NCI-H526 (cell line): ENCODE measurements around the gene TAF11L10.
"Not testable (repeated sequence)": the region's sequence is repeated elsewhere in the genome, so short reads cannot be mapped to it uniquely, and the experiment has no call there.

Experiments
- DNase-seq, 2 experiments: peaks; one replicate each; lab custom pipeline; 2025; lab: John Stamatoyannopoulos, UW

The TAF11L10 gene

DNA sequence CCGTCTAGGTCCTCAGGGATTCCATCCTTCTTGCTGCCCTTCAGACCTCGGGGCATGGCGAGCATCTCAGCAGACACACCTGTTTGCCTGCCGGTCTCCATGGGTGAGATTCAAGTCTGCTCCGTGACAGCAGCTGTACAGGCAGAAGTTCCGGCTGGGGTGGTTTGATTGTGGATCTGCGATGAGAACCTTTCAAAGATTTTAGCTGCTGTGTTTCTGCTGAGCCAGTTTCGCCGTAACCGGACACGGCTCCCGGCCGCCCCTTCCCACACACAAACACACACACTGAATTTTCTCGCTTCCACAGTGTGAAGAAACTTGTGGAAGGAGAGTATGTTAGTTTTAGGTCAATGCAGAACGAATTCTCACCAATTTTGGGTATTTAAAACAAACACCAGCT lies at the start of gene TAF11L10:
Gene TAF11L10, minus strand, starts transcription at position 101 of the 400 bp plus-strand sequence.
- not testable (repeated sequence) for DNase-seq

DNA sequence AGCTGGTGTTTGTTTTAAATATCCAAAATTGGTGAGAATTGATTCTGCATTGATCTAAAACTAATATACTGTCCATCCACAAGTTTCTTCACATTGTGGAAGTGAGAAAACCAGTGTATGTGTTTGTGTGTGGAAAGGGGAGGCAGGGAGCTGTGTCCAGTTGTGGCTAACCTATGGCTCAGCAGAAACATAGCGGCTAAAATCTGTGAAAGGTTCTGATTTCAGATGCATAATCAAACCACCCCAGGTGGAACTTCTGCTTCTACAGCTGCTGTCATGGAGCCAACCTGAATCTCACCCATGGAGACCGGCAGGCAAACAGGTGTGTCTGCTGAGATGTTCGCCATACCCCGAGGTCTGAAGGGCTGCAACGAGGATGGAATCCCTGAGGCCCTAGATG lies 36.5 kb upstream of the TAF11L10 start, which contains the start of gene TAF11L14:
Gene TAF11L14, plus strand, starts transcription at position 301 of the 400 bp plus-strand sequence.
- no peak for DNase-seq

DNA sequence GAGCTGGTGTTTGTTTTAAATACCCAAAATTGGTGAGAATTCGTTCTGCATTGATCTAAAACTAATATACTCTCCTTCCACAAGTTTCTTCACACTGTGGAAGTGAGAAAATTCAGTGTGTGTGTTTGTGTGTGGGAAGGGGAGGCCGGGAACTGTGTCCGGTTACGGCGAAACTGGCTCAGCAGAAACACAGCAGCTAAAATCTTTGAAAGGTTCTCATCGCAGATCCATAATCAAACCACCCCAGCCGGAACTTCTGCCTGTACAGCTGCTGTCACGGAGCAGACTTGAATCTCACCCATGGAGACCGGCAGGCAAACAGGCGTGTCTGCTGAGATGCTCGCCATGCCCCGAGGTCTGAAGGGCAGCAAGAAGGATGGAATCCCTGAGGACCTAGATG lies 34.2 kb upstream of the TAF11L10 start, which contains the start of gene TAF11L13:
Gene TAF11L13, plus strand, starts transcription at position 301 of the 400 bp plus-strand sequence.
- not testable (repeated sequence) for DNase-seq

DNA sequence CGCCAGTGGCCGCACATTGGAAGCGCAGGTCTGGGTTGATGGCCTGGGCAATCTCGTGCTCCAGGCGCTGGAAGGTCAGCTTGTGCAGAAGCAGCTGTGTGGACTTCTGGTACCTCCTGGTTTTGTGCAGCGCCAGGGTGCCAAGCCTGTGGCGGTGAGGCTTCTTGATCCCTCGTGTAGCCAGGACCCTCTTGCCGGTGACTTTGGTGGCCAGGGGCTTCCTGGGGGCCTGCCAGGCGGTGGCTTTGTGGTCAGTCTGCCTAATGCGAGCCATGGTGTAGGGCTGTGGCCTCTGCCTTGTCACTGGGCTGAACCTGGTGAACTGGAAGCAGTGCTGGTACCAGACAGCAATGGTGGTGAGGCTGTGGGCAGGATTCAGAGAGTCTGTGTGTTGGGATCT lies 28.1 kb upstream of the TAF11L10 start:
- no peak for DNase-seq

DNA sequence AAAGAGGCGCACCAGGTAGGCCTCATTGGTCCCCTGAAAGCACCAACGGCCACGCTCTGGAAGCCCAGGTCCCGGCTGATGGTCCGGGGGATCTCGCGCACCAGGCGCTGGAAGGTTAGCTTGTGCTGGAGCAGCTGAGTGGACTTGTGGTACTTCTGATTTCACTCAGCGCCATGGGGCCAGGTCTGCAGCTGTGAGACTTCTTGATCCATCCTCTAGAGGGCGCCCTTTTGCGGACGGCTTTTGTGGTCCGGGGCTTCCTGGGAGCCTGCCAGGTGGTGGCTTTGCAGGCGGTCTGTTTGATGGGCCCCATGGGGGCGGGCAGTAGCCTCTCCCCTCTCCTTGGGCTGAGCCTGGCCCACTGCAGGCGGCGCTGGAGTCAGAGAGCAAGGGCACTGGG lies 23.0 kb upstream of the TAF11L10 start:
- peak in 1 of 2 experiments; percentile 16 for DNase-seq

DNA sequence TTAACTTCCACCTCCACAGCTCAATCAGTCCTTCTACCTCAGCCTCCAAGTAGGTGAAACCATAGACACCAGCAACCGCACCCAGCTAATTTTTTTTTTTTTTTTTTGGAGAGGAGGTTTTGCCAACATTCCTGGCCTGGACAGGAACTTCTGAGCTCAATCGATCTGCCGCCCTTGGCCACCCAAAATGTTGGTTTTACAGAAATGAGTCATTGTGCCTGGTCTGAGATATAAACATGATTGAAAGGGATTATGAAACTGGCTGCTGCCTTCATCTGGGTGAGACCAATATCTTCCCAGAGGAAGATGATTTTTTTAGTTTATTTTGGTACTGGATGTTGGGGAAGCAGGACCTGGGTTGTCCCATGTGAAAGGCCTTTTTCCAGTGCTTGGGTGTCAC lies 21.7 kb upstream of the TAF11L10 start:
- DNase-seq, result no peak

DNA sequence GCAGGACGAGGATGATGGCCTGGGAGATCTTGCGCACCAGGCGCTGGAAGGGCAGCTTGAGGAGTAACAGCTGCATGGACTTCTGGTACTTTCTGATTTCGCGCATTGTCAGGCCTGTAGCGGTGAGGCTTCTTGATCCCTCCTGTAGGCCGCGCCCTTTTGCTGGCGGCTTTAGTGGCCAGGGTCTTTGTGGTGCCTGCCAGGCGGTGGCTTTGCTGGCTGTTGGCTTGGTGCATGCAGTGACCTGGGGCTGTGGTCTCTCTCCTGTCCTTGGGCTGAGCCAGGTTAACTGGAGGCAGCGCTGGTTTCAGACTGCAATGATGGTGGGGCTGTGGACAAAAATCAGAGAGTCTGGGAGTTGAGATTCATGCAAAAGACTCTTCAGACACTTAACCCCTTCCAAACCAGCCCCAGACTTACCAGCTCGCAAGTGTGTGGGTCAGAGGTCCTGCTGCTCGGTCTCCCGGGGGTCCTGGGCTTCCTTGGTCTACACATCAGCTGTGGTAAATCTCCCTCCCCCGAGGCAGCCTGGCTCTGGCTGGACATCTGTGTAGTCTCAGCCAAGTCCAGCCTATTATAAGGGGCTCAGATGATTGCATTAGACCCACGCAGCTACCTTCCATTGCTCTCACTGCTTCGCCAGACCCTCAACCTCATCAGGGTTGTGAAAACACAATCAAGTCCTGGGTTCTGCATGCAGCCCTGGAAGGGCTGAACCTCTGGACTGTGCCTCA lies 17.4 kb upstream of the TAF11L10 start:
- no peak for DNase-seq

DNA sequence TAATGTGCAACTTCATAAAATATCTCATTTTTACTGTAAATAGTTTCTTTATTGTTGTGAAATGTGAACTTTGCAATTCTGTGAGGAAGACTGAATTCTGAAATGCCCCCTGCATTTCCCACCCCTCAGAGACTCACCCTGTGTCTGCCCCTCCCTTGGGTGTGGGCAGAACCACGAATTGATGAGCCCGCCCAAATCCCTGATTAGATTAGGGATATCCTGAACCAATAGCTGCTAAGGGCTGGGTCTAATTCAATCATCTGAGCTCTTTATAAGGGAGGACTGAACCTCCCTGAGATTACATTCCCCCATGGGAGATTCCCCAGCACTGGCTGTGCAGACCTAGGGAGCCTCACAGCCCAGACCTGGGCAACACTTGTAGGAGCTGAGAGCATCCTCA lies 12.5 kb upstream of the TAF11L10 start, which contains the start of gene TAF11L12:
Gene TAF11L12, plus strand, starts transcription at position 301 of the 400 bp plus-strand sequence.
- DNase-seq, result not testable (repeated sequence)

DNA sequence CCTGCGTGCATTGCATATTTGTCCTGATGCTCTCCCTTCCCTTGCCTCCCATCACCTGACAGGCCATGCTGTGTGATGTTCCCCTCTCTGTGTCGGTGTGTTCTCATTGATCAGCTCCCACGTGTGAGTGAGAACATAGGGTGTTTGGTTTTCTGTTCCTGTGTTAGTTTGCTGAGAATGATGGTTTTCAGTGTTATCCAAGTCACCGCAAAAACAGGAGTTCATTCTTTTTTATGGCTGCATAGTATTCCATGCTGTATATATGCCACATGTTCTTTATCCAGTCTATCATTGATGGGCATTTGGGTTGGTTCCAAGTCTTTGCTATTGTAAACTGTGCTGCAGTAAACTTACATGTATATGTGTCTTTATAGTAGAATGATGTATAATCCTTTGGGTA lies 9.8 kb upstream of the TAF11L10 start:
- DNase-seq, result not testable (repeated sequence)

DNA sequence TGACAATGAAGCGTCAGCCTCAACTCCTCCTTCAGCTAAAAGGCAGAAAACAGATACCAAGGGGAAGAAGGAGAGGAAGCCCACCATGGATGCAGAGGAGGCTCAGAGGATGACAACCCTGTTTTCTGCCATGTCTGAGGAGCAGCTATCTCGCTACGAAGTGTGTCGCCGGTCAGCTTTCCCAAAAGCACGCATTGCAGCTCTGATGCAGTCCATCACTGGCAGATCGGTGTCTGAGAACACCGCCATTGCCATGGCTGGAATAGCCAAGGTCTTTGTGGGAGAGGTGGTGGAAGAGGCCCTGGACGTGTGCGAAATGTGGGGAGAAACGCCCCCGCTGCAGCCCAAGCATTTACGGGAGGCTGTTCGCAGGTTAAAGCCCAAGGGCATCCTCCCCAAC lies 7.3 kb upstream of the TAF11L10 start:
- no peak for DNase-seq

DNA sequence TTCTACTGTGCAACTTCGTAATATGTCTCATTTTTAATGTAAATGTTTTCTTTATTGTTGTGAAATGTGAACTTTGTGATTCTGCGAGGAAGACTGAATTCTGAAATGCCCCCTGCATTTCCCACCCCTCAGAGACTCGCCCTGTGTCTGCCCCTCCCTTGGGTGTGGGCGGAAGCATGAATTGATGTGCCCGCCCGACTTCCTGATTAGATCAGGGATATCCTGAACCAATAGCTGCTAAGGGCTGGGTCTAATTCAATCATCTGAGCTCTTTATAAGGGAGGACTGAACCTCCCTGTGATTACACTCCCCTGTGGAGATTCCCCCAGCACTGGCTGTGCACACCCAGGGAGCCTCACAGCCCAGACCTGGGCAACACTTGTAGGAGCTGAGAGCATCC lies 6.3 kb upstream of the TAF11L10 start, which contains the start of gene TAF11L11:
Gene TAF11L11, plus strand, starts transcription at position 304 of the 400 bp plus-strand sequence.
- DNase-seq, result not testable (repeated sequence)

DNA sequence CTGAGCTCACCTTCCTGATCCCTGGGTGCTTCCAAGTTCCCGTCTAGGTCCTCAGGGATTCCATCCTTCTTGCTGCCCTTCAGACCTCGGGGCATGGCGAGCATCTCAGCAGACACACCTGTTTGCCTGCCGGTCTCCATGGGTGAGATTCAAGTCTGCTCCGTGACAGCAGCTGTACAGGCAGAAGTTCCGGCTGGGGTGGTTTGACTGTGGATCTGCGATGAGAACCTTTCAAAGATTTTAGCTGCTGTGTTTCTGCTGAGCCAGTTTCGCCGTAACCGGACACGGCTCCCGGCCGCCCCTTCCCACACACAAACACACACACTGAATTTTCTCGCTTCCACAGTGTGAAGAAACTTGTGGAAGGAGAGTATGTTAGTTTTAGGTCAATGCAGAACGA lies 3.4 kb downstream of the TAF11L10 start, which contains the start of gene TAF11L9:
Gene TAF11L9, minus strand, starts transcription at position 140 of the 400 bp plus-strand sequence.
- not testable (repeated sequence) for DNase-seq

DNA sequence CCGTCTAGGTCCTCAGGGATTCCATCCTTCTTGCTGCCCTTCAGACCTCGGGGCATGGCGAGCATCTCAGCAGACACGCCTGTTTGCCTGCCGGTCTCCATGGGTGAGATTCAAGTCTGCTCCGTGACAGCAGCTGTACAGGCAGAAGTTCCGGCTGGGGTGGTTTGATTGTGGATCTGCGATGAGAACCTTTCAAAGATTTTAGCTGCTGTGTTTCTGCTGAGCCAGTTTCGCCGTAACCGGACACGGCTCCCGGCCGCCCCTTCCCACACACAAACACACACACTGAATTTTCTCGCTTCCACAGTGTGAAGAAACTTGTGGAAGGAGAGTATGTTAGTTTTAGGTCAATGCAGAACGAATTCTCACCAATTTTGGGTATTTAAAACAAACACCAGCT lies 6.8 kb downstream of the TAF11L10 start, which contains the start of gene TAF11L8:
Gene TAF11L8, minus strand, starts transcription at position 101 of the 400 bp plus-strand sequence.
- DNase-seq, result not testable (repeated sequence)

DNA sequence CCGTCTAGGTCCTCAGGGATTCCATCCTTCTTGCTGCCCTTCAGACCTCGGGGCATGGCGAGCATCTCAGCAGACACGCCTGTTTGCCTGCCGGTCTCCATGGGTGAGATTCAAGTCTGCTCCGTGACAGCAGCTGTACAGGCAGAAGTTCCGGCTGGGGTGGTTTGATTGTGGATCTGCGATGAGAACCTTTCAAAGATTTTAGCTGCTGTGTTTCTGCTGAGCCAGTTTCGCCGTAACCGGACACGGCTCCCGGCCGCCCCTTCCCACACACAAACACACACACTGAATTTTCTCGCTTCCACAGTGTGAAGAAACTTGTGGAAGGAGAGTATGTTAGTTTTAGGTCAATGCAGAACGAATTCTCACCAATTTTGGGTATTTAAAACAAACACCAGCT lies 12.0 kb downstream of the TAF11L10 start, which contains the start of gene TAF11L7:
Gene TAF11L7, minus strand, starts transcription at position 101 of the 400 bp plus-strand sequence.
- not testable (repeated sequence) for DNase-seq
